ENCODE data around the gene MRPL37. TPM values are rescaled to one million over a fixed set of nuclear protein-coding genes. Genes with fewer than 3 reads are reported as not detected.

Gene MRPL37
- total RNA-seq, 1 donor from 2014 or later = 60.4 TPM

DNA sequence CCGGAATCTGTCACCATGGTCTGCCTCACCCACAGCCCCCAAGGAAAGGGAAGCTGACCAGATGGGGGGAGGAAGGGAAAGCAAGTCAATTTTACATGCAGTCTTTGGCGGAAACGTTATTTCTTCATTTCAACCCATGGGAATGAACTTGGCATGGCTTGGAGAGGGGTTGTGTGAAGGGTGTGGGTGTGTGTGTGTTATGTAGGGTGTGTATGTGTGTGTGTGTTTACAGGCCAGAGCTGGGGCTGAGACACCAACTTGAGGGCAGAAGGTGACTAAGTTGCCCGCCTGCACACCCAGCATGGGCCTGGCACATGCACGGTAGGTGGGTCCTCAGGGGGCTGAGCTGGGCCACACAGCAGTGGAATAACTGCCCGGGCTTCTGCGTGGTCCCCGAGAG, 65.2 kb downstream of the MRPL37 start:
- H3K9me3 ChIP-seq (ENCODE audit: low read depth) = no peaks in the 10 kb centered on the region
- no peaks in the 10 kb centered on the region for H3K36me3 ChIP-seq
- no peak overlapping the region for H3K9ac ChIP-seq
- H2AFZ ChIP-seq (replicated peaks) = no peak overlapping the region
- H3K4me2 ChIP-seq = no peak overlapping the region
- no peak for TF ChIP-seq EZH2 (IDR thresholded peaks at IDR 0.05)
- TF ChIP-seq EZH2phosphoT487 (IDR thresholded peaks at IDR 0.05) = no peak
- TF ChIP-seq, protein P1, sequence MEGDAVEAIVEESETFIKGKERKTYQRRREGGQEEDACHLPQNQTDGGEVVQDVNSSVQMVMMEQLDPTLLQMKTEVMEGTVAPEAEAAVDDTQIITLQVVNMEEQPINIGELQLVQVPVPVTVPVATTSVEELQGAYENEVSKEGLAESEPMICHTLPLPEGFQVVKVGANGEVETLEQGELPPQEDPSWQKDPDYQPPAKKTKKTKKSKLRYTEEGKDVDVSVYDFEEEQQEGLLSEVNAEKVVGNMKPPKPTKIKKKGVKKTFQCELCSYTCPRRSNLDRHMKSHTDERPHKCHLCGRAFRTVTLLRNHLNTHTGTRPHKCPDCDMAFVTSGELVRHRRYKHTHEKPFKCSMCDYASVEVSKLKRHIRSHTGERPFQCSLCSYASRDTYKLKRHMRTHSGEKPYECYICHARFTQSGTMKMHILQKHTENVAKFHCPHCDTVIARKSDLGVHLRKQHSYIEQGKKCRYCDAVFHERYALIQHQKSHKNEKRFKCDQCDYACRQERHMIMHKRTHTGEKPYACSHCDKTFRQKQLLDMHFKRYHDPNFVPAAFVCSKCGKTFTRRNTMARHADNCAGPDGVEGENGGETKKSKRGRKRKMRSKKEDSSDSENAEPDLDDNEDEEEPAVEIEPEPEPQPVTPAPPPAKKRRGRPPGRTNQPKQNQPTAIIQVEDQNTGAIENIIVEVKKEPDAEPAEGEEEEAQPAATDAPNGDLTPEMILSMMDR (IDR thresholded peaks at IDR 0.05) = no peak
- Mint-ChIP-seq H3K27me3 (ENCODE audit: insufficient read depth, low read depth) (peaks cover 2% of the 10 kb centered on the region), H3K27ac (no peak overlapping the region), H3K4me1 (peaks cover 55% of the 10 kb centered on the region), H3K36me3 (peaks cover 16% of the 10 kb centered on the region), H3K4me3 (no peak overlapping the region), H3K9me3 (no peaks in the 10 kb centered on the region)
- H4K20me1 ChIP-seq (ENCODE audit: low read depth) = peaks cover 100% of the 10 kb centered on the region
- no peak overlapping the region for H3K4me3 ChIP-seq
- peaks cover 4% of the 10 kb centered on the region for H3K4me1 ChIP-seq
- no peak overlapping the region for H3K27ac ChIP-seq
- DNase-seq (ENCODE audit: low spot score) = no peak
- H3F3A ChIP-seq (ENCODE audit: low read depth) = no peaks in the 10 kb centered on the region
- H3K79me2 ChIP-seq (ENCODE audit: low read depth) = peaks cover 68% of the 10 kb centered on the region
- H3K27me3 ChIP-seq = no peaks in the 10 kb centered on the region

DNA sequence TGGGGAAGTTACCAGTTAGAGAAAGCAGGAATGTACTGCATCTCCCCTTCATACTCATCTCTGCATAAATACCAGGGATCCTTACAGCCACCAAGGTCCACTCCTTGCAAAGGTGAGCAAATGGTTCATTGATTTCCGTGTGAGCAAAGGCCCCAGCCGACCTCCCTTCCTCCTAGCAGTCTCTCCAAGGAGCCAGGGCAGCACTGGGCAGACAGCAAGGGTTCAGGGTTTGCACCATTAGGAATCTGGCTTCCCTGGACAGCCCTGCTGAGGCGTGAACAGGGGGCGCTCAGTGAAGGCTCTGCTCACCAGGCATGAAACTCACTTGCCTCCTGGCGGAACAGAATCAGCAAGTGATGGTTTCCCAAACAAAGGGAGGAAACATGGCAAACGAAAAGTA, 65.7 kb downstream of the MRPL37 start:
- H3K9ac ChIP-seq = no peak overlapping the region
- no peak overlapping the region for H2AFZ ChIP-seq (replicated peaks)
- H3K4me3 Mint-ChIP-seq = no peak overlapping the region
- no peaks in the 10 kb centered on the region for H3K9me3 Mint-ChIP-seq
- H3K4me1 Mint-ChIP-seq = peaks cover 58% of the 10 kb centered on the region
- H3K27ac Mint-ChIP-seq = no peak overlapping the region
- peaks cover 100% of the 10 kb centered on the region for H4K20me1 ChIP-seq (ENCODE audit: low read depth)
- H3K27ac ChIP-seq = no peak overlapping the region
- no peak for DNase-seq (ENCODE audit: low spot score)
- peaks cover 73% of the 10 kb centered on the region for H3K79me2 ChIP-seq (ENCODE audit: low read depth)
- H3K27me3 ChIP-seq = no peaks in the 10 kb centered on the region
- no peak overlapping the region for H3K4me3 ChIP-seq
- H3F3A ChIP-seq (ENCODE audit: low read depth) = no peaks in the 10 kb centered on the region
- H3K4me2 ChIP-seq = no peak overlapping the region
- no peak for TF ChIP-seq EZH2 (IDR thresholded peaks at IDR 0.05)
- TF ChIP-seq EZH2phosphoT487 (IDR thresholded peaks at IDR 0.05) = no peak
- TF ChIP-seq, protein P1 (IDR thresholded peaks at IDR 0.05) = no peak
- H3K9me3 ChIP-seq (ENCODE audit: low read depth) = no peaks in the 10 kb centered on the region
- no peaks in the 10 kb centered on the region for H3K36me3 ChIP-seq
- peaks cover 2% of the 10 kb centered on the region for H3K27me3 Mint-ChIP-seq (ENCODE audit: insufficient read depth, low read depth)
- peaks cover 18% of the 10 kb centered on the region for H3K36me3 Mint-ChIP-seq
- peaks cover 4% of the 10 kb centered on the region for H3K4me1 ChIP-seq

DNA sequence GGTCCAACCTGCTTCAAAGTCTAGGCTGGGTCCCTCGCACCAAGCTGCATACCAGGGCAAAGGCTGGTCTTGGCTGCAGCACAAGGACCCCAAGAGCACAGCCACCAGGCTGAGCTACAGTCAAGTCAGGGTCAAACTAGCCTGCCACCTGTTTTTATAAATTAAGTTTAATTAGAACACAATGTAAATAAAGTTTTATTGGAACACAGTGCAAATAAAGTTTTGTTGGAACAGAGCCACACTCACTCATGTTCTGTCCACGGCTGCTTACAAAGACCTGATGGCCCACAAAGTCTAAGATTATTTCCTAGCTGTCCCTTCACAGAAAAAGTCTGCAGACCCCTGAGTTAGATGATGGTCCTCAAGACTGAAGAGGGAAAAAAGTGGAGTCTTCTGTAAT, 66.2 kb downstream of the MRPL37 start:
- H3K27ac ChIP-seq = no peak overlapping the region
- no peak overlapping the region for H3K9ac ChIP-seq
- H3K4me2 ChIP-seq = no peak overlapping the region
- H2AFZ ChIP-seq (replicated peaks) = no peak overlapping the region
- H3K27me3 ChIP-seq = no peaks in the 10 kb centered on the region
- Mint-ChIP-seq H3K27me3 (ENCODE audit: insufficient read depth, low read depth) (peaks cover 2% of the 10 kb centered on the region), H3K27ac (no peak overlapping the region), H3K4me3 (no peak overlapping the region), H3K9me3 (no peaks in the 10 kb centered on the region), H3K36me3 (peaks cover 17% of the 10 kb centered on the region), H3K4me1 (peaks cover 54% of the 10 kb centered on the region)
- H3F3A ChIP-seq (ENCODE audit: low read depth) = no peaks in the 10 kb centered on the region
- H3K79me2 ChIP-seq (ENCODE audit: low read depth) = peaks cover 79% of the 10 kb centered on the region
- no peaks in the 10 kb centered on the region for H3K36me3 ChIP-seq
- H4K20me1 ChIP-seq (ENCODE audit: low read depth) = peaks cover 100% of the 10 kb centered on the region
- H3K9me3 ChIP-seq (ENCODE audit: low read depth) = no peaks in the 10 kb centered on the region
- no peak overlapping the region for H3K4me3 ChIP-seq
- peaks cover 4% of the 10 kb centered on the region for H3K4me1 ChIP-seq
- no peak for DNase-seq (ENCODE audit: low spot score)
- no peak for TF ChIP-seq EZH2phosphoT487 (IDR thresholded peaks at IDR 0.05)
- no peak for TF ChIP-seq EZH2 (IDR thresholded peaks at IDR 0.05)
- TF ChIP-seq, protein P1 (IDR thresholded peaks at IDR 0.05) = no peak

All from neural progenitor cell (in vitro differentiated cells).